AG04450 (cell line): ENCODE measurements around the gene PPP3CA. TPM values are rescaled to one million over a fixed set of nuclear protein-coding genes. Genes with fewer than 3 reads are reported as not detected.

ENCODE experiments used
- CTCF ChIA-PET: fragments of 300-600, 350-600 bp; formaldehyde crosslinking; extraction: SDS; loops from one replicate; lab custom pipeline; 2022; ENCODE audit warnings: antibody characterized with exemption, inconsistent platforms; lab: Charles Lee
- POLR2A ChIA-PET: fragments of 350-600 bp; formaldehyde crosslinking; extraction: SDS; loops from one replicate; lab custom pipeline; 2021; ENCODE audit warnings: antibody characterized with exemption, inconsistent platforms; lab: Yijun Ruan, JAX
- DNase-seq: peaks from one replicate; pipeline ENCODE4 v3.0.0-alpha.2; 2011; ENCODE audit warnings: low read depth, low spot score
- H3K27ac ChIP-seq: one replicate; pipeline ENCODE4 v1.5.1; 2012; ENCODE audit warnings: low read depth, low read length, control low read depth
- H3K27me3 ChIP-seq: one replicate; pipeline ENCODE4 v1.6.0; 2012; ENCODE audit warnings: low read length; ENCODE audit not compliant: control insufficient read depth, insufficient read depth
- H3K4me3 ChIP-seq: 2 replicates; pipeline ENCODE4 v1.5.1; 2011; ENCODE audit warnings: mild to moderate bottlenecking, low read depth, low read length, control low read depth
- H3K9me3 ChIP-seq: 2 replicates; pipeline ENCODE4 v1.5.1; 2012; ENCODE audit warnings: low read length; ENCODE audit not compliant: control insufficient read depth, insufficient read depth
- polyA plus RNA-seq: library from polyadenylated mRNA; depleted of rRNA; stranded (reverse); fragments of >200 nt; gene quantifications from 2 replicates; pipeline ENCODE4 v1.2.3, GENCODE V29; 2011
- TF ChIP-seq, protein P1 (sequence below): IDR thresholded peaks from 2 replicates; pipeline ENCODE4 v1.5.1; 2011; ENCODE audit warnings: low read depth, low read length, control low read depth, inconsistent platforms

PPP3CA gene
- polyA plus RNA-seq, 1 experiment, result 38.7 TPM

GRCh38 chr4:101032541-101032940 lies 314.8 kb downstream of the PPP3CA start:
- Histone ChIP-seq H3K27me3 (no peaks in the 10 kb centered on the region), H3K9me3 (no peaks in the 10 kb centered on the region), H3K4me3 (no peak overlapping the region), H3K27ac (no peak overlapping the region)
- TF ChIP-seq, protein P1, sequence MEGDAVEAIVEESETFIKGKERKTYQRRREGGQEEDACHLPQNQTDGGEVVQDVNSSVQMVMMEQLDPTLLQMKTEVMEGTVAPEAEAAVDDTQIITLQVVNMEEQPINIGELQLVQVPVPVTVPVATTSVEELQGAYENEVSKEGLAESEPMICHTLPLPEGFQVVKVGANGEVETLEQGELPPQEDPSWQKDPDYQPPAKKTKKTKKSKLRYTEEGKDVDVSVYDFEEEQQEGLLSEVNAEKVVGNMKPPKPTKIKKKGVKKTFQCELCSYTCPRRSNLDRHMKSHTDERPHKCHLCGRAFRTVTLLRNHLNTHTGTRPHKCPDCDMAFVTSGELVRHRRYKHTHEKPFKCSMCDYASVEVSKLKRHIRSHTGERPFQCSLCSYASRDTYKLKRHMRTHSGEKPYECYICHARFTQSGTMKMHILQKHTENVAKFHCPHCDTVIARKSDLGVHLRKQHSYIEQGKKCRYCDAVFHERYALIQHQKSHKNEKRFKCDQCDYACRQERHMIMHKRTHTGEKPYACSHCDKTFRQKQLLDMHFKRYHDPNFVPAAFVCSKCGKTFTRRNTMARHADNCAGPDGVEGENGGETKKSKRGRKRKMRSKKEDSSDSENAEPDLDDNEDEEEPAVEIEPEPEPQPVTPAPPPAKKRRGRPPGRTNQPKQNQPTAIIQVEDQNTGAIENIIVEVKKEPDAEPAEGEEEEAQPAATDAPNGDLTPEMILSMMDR, result no peak
- CTCF ChIA-PET, result no interaction called here
- POLR2A ChIA-PET, result no interaction called here
- DNase-seq, result no peak

- Histone ChIP-seq H3K27ac (no peak overlapping the region), H3K9me3 (no peaks in the 10 kb centered on the region), H3K4me3 (no peak overlapping the region), H3K27me3 (no peaks in the 10 kb centered on the region)
- CTCF ChIA-PET, result no interaction called here
- no peak for DNase-seq
- POLR2A ChIA-PET, result no interaction called here
- TF ChIP-seq, protein P1, result no peak
Observed at GRCh38 chr4:101031971-101032370, 315.4 kb downstream of the PPP3CA start.

DNA sequence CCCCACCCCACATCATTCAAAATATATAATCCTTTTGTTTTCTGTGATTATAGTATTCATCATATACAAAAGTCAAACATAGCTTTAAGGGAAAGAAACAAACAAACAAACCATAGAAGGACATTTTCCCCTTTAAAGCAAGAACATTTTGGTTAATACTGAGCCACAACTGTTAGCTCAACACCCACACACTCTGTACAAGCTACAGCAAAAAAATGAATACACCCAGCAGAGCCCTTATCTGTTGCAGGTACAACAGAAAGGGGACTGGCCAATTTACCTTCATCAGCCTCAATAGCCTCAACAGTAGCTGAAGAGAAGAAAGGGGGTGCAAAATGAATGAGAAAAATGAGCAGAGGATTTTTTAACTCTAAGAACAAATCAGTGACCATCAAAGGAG lies 318.4 kb downstream of the PPP3CA start:
- H3K9me3 ChIP-seq, result no peaks in the 10 kb centered on the region
- TF ChIP-seq, protein P1, result no peak
- no peak for DNase-seq
- H3K4me3 ChIP-seq, result no peak overlapping the region
- ChIA-PET CTCF (interaction anchor here (0.6 to 0.8 kb wide), 3 partner anchors 15 to 1105 kb away, joined by 3 to 8 read pairs (median 3); no protein-coding TSS in a partner anchor), POLR2A (interaction anchor here (0.6 kb wide), 1 partner anchor 228 kb away, joined by 3 read pairs; no protein-coding TSS in a partner anchor)
- no peak overlapping the region for H3K27ac ChIP-seq
- no peaks in the 10 kb centered on the region for H3K27me3 ChIP-seq

GRCh38 chr4:101027721-101028120 lies 319.6 kb downstream of the PPP3CA start:
- H3K4me3 ChIP-seq, result no peak overlapping the region
- no peak overlapping the region for H3K27ac ChIP-seq
- no peaks in the 10 kb centered on the region for H3K9me3 ChIP-seq
- no peaks in the 10 kb centered on the region for H3K27me3 ChIP-seq
- POLR2A ChIA-PET, result no interaction called here
- no peak for DNase-seq
- TF ChIP-seq, protein P1, result no peak
- CTCF ChIA-PET, result interaction anchor here (0.6 kb wide), 1 partner anchor 59 kb away, joined by 3 read pairs; no protein-coding TSS in a partner anchor

- CTCF ChIA-PET, result no interaction called here
Observed at GRCh38 chr4:101025755-101026154, 321.6 kb downstream of the PPP3CA start.

More at GRCh38 chr4:101025755-101026154, 321.6 kb downstream of the PPP3CA start:
- Histone ChIP-seq H3K9me3 (no peaks in the 10 kb centered on the region), H3K27ac (no peak overlapping the region), H3K4me3 (no peak overlapping the region), H3K27me3 (no peaks in the 10 kb centered on the region)
- no peak for DNase-seq
- TF ChIP-seq, protein P1, result no peak
- POLR2A ChIA-PET, result no interaction called here
